Activated naive CD4-positive, alpha-beta T cell treated with anti-CD3 and anti-CD28 coated beads, Interleukin-2, amount 50 U/mL, for 24 hours (primary cell): ENCODE measurements around the gene CA12.

Experiments used
- H3K27ac Mint-ChIP-seq: one replicate; pipeline ENCODE4 v1.8.0; 2021; ENCODE audit warnings: mild to moderate bottlenecking, mixed read lengths
- H3K27me3 Mint-ChIP-seq: one replicate; pipeline ENCODE4 v1.8.0; 2021; ENCODE audit warnings: mixed read lengths
- H3K36me3 Mint-ChIP-seq: one replicate; pipeline ENCODE4 v1.8.0; 2021; ENCODE audit warnings: mixed read lengths
- H3K4me1 Mint-ChIP-seq: one replicate; pipeline ENCODE4 v1.8.0; 2021; ENCODE audit warnings: mixed read lengths
- H3K4me3 Mint-ChIP-seq: one replicate; pipeline ENCODE4 v1.8.0; 2021; ENCODE audit warnings: mild to moderate bottlenecking, mixed read lengths
- H3K9me3 Mint-ChIP-seq: one replicate; pipeline ENCODE4 v1.8.0; 2021; ENCODE audit warnings: mixed read lengths

The CA12 gene

DNA sequence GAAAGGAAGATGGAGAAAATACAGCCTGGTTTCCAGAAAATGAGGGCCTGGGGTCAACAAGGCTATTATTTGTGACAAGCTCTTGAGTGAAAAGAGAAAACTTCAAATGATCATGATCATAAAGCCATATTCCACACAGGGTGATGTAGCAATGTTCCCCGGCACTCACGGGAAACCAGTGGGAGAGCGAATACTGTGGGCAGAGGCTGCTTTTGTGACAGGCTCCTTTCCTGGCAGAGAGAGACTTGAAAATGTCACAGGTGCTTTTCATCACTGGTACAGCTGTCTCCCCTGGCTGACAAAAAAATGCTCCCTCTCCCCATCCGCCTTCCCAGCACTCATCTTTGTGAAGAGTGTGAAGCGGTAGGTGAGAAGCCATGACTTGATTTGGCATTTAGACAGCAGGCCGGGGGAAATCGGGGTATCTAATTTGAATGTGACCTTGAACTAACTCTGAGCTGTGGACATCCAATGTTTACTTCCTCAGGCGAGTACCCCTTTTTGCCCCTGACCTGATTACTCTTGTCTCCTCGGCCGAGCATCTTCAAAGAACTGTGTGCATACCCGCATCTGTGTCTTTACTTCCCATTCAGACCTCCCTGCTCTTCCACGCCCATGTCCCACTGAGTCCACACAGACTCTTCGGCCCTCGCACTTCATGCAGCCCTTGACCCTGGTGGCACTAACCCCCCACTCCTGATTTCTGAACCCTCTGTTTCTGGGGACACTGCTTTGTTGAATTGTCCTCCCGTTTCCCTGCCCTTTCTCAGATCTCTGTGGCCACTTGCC is 23.2 kb downstream of the CA12 start:
- Mint-ChIP-seq H3K36me3 (no peaks in the 10 kb centered on the region), H3K4me3 (no peak overlapping the region), H3K27me3 (no peaks in the 10 kb centered on the region)

GRCh38 chr15:63357731-63358130 is 23.9 kb downstream of the CA12 start:
- Mint-ChIP-seq H3K27me3 (no peaks in the 10 kb centered on the region), H3K4me1 (no peaks in the 10 kb centered on the region), H3K36me3 (no peaks in the 10 kb centered on the region), H3K27ac (no peak overlapping the region), H3K4me3 (no peak overlapping the region), H3K9me3 (no peaks in the 10 kb centered on the region)

More for the DNA sequence above, 23.2 kb downstream of the CA12 start:
- H3K4me1 Mint-ChIP-seq = no peaks in the 10 kb centered on the region
- no peak overlapping the region for H3K27ac Mint-ChIP-seq
- H3K9me3 Mint-ChIP-seq = no peaks in the 10 kb centered on the region

GRCh38 chr15:63357061-63357460 is 24.6 kb downstream of the CA12 start:
- Mint-ChIP-seq H3K36me3 (no peaks in the 10 kb centered on the region), H3K9me3 (no peaks in the 10 kb centered on the region)

DNA sequence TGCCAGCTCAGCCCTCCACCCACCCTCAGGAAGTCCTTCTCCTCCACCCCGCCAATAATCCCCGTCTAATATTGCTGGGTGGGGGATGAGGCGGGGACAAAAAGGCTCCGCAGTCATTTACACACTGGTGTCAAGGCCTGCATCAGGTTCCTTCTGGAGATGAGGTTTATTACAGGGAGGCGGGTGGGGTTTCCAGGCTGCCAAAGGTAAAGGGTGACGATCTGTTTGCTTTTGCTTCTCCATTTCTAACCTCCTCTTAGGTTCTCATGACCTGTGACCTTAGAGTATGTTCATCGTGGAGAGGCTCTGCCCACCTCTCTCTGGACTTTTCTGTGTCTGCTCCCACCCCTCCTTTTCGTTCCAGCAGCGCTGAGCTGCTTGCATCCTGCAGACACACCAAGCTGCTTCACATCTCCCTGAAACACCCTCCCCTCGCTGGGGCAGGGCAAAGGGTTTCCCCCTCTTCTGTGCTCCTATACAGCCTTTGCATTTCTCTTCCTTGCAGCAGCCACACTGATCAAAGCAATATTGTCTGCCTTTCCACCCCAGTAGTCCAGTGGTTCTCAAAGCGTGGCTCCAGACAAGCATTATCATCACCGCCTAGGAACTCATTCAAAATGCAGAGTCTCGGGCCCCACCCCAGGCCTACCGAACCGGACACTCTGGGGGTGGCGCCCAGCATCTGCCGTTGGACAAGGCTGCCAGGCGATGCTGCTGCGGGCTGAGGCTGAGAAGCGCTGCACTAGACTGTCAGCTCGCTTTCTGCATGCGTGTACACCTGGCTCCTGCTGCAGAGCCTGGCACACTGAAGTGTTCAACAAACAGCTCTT is 26.6 kb downstream of the CA12 start:
- Mint-ChIP-seq H3K36me3 (no peaks in the 10 kb centered on the region), H3K27ac (no peak overlapping the region), H3K4me3 (no peak overlapping the region), H3K27me3 (no peaks in the 10 kb centered on the region), H3K4me1 (no peaks in the 10 kb centered on the region), H3K9me3 (no peaks in the 10 kb centered on the region)

More at GRCh38 chr15:63357061-63357460, 24.6 kb downstream of the CA12 start:
- Mint-ChIP-seq H3K27ac (no peak overlapping the region), H3K4me1 (no peaks in the 10 kb centered on the region), H3K4me3 (no peak overlapping the region), H3K27me3 (no peaks in the 10 kb centered on the region)

- Mint-ChIP-seq H3K36me3 (no peaks in the 10 kb centered on the region), H3K4me3 (no peak overlapping the region), H3K27ac (no peak overlapping the region), H3K27me3 (no peaks in the 10 kb centered on the region), H3K9me3 (no peaks in the 10 kb centered on the region), H3K4me1 (no peaks in the 10 kb centered on the region)
Observed at GRCh38 chr15:63353887-63354286, 27.8 kb downstream of the CA12 start.

DNA sequence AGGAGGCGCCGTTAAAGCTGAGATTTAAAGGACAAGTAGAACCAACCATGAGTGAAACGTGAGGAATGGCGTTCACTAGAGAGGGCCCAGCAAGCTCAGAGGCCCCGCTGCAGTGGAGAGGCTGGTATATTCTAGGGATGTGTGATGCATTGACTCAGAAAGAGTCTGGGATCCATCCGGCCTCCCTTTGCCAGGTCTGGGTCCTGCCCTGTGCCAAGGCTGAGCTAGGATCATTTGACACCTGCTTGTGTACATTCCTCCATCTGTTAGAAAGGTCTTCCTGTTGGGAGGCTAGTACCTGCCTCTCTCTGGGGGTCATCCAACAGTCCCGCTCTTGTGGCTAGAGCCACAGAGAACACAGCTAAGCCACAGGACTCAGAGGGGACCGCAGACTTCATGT is 28.4 kb downstream of the CA12 start:
- no peak overlapping the region for H3K4me3 Mint-ChIP-seq
- no peak overlapping the region for H3K27ac Mint-ChIP-seq
- H3K4me1 Mint-ChIP-seq = no peaks in the 10 kb centered on the region
- no peaks in the 10 kb centered on the region for H3K36me3 Mint-ChIP-seq
- no peaks in the 10 kb centered on the region for H3K27me3 Mint-ChIP-seq
- no peaks in the 10 kb centered on the region for H3K9me3 Mint-ChIP-seq

DNA sequence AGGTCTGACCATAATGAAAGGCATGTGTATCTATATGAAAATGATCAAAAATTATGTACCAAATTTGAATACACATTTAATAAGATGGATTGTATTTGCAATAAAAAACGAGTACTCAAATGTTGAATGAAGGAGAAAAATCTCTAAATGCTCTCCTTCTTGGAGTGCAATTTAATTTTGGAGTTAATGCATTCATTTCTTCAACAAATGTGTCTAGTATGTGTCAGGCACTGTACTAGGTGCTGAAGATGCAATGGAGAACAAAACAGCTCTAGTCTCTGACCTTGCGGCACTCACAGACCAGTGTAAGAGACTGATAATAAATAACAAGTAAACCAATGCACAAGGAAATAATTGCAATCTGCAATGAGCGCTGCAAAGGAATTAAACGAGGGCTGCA is 28.8 kb downstream of the CA12 start:
- Mint-ChIP-seq H3K9me3 (no peaks in the 10 kb centered on the region), H3K36me3 (no peaks in the 10 kb centered on the region), H3K27me3 (no peaks in the 10 kb centered on the region), H3K27ac (no peak overlapping the region), H3K4me3 (no peak overlapping the region), H3K4me1 (no peaks in the 10 kb centered on the region)

- Mint-ChIP-seq H3K36me3 (no peaks in the 10 kb centered on the region), H3K27me3 (no peaks in the 10 kb centered on the region), H3K4me1 (no peaks in the 10 kb centered on the region), H3K9me3 (no peaks in the 10 kb centered on the region), H3K27ac (no peak overlapping the region), H3K4me3 (no peak overlapping the region)
Observed at GRCh38 chr15:63351170-63351569, 30.5 kb downstream of the CA12 start.

- Mint-ChIP-seq H3K4me3 (no peak overlapping the region), H3K9me3 (no peaks in the 10 kb centered on the region), H3K4me1 (no peaks in the 10 kb centered on the region), H3K27ac (no peak overlapping the region), H3K27me3 (no peaks in the 10 kb centered on the region), H3K36me3 (no peaks in the 10 kb centered on the region)
Observed at GRCh38 chr15:63350178-63350621, 31.4 kb downstream of the CA12 start.

DNA sequence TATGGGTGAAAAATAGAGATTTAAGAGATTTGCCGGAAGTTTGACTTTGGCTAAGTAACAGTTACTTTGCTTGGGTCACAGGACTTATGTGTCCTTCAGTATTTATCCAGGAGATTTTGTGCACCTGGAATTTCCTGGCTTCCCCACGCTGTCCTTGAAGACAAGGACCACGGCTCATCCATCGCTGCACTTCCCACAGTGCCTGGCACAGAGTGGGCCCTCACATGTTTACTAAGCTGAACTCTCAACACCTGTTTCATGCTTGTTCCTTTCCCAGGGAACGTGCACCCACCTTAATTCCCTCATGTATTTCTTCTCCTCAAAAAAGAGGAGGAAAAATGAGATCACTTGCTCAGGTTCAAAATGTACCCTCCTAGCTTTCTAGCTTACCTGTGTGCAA is 32.0 kb downstream of the CA12 start:
- Mint-ChIP-seq H3K4me1 (no peaks in the 10 kb centered on the region), H3K36me3 (no peaks in the 10 kb centered on the region), H3K27me3 (no peaks in the 10 kb centered on the region), H3K27ac (no peak overlapping the region), H3K4me3 (no peak overlapping the region), H3K9me3 (no peaks in the 10 kb centered on the region)

DNA sequence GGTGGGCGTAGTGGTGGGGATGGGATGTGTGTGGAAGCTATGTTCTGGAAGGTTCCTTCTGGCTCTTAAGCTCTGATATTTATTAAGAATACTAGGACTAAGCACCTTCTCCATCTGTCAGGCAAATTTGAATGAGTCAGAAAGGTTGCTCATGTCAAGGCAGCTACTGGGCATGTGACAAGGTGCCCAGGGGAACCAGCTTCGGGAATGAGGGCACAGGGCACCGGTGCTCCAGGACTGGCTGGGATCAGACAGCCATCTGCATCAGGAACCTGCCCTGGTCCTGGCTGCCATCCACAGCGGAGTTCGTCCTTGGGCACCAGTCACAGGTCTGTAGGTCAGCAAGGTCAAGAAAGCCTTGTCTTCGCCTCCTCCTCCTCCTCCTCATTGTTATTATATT is 32.5 kb downstream of the CA12 start:
- no peaks in the 10 kb centered on the region for H3K4me1 Mint-ChIP-seq
- no peak overlapping the region for H3K4me3 Mint-ChIP-seq
- no peaks in the 10 kb centered on the region for H3K36me3 Mint-ChIP-seq

GRCh38 chr15:63348392-63348791 is 33.3 kb downstream of the CA12 start:
- H3K27ac Mint-ChIP-seq = no peak overlapping the region
- H3K9me3 Mint-ChIP-seq = no peaks in the 10 kb centered on the region
- no peaks in the 10 kb centered on the region for H3K27me3 Mint-ChIP-seq
- H3K4me1 Mint-ChIP-seq = no peaks in the 10 kb centered on the region
- H3K36me3 Mint-ChIP-seq = no peaks in the 10 kb centered on the region
- H3K4me3 Mint-ChIP-seq = no peak overlapping the region

More for the DNA sequence above, 32.5 kb downstream of the CA12 start:
- Mint-ChIP-seq H3K27me3 (no peaks in the 10 kb centered on the region), H3K27ac (no peak overlapping the region), H3K9me3 (no peaks in the 10 kb centered on the region)

GRCh38 chr15:63347074-63347857 is 34.4 kb downstream of the CA12 start:
- H3K4me1 Mint-ChIP-seq = no peaks in the 10 kb centered on the region

DNA sequence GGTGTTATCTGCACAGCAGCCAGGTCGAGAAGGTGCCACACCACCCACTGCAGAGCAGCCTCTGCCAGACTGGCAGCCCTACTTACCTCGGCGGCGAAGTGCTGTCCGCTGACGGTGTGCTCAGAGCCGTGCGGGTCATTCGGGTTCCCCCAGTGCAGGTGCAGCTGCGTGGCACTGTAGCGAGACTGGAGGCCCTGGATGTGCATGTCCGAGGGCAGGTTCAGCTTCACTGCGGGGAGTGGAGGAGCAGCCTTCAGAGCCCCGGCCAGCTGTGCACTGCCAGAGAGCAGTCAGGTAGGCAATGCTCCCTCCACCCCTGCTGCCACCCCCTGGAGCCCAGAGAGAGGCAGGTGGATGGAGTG is 36.3 kb downstream of the CA12 start:
- no peaks in the 10 kb centered on the region for H3K36me3 Mint-ChIP-seq
- H3K4me1 Mint-ChIP-seq = no peaks in the 10 kb centered on the region
- no peaks in the 10 kb centered on the region for H3K27me3 Mint-ChIP-seq
- no peak overlapping the region for H3K27ac Mint-ChIP-seq
- no peaks in the 10 kb centered on the region for H3K9me3 Mint-ChIP-seq
- no peak overlapping the region for H3K4me3 Mint-ChIP-seq

More at GRCh38 chr15:63347074-63347857, 34.4 kb downstream of the CA12 start:
- H3K9me3 Mint-ChIP-seq = no peaks in the 10 kb centered on the region
- no peak overlapping the region for H3K27ac Mint-ChIP-seq
- no peak overlapping the region for H3K4me3 Mint-ChIP-seq
- no peaks in the 10 kb centered on the region for H3K36me3 Mint-ChIP-seq
- H3K27me3 Mint-ChIP-seq = no peaks in the 10 kb centered on the region

DNA sequence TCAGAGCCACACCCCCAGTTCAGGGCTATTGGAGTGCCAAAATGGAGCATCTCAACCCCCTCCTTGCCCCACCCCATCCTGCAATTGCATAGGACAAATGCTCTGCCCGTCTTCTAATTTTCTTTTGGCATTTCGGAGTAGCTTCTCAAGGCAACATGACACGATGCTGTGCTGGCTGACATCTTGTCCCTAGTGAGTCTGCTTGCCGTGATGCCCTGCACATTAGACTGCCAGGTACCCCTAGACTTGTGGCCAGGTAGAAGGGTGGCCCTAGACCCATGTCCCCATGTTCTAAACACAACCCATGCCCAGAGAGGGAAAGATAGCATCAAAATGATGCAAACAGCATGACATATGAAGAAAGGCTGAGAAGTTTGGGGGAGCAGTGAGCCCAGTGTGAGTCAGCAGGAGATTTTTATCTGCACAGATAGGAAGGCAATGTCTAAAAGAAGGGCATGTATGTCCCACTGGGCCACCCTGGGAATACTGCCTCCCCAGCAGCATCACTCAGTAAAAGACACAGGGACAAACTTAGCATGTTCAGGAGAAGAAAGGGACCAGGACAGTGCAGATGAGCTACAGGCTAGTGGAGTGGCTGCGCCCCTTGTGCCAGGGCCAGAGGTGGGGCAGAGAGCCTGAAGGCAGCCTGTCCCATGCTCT is 36.8 kb downstream of the CA12 start:
- H3K9me3 Mint-ChIP-seq = no peaks in the 10 kb centered on the region
- H3K4me1 Mint-ChIP-seq = no peaks in the 10 kb centered on the region
- H3K36me3 Mint-ChIP-seq = no peaks in the 10 kb centered on the region
- H3K27me3 Mint-ChIP-seq = no peaks in the 10 kb centered on the region
- no peak overlapping the region for H3K27ac Mint-ChIP-seq
- no peak overlapping the region for H3K4me3 Mint-ChIP-seq
